WTC11 (cell line): ENCODE data around the gene INSC.

Source experiments
- ARID4B ChIP-seq: sonication (generic); formaldehyde crosslinking; IDR thresholded peaks from 2 replicates; pipeline ENCODE4 v1.8.0; 2023; ENCODE audit warnings: missing genetic modification reagents, mild to moderate bottlenecking, borderline replicate concordance
- ATF2 ChIP-seq: sonication (generic); formaldehyde crosslinking; IDR thresholded peaks from 2 replicates; pipeline ENCODE4 v1.8.1; 2022; ENCODE audit warnings: low read depth, missing genetic modification reagents, borderline replicate concordance
- CREB1 ChIP-seq: sonication (generic); formaldehyde crosslinking; IDR thresholded peaks from 2 replicates; pipeline ENCODE4 v1.8.0; 2023; ENCODE audit warnings: mild to moderate bottlenecking, missing genetic modification reagents
- CTCF ChIP-seq: fragments of 200-600 bp; IDR thresholded peaks from 2 replicates; pipeline ENCODE4 v1.8.0; 2022; ENCODE audit warnings: antibody characterized with exemption
- E2F1 ChIP-seq: sonication (generic); formaldehyde crosslinking; IDR thresholded peaks from 2 replicates; pipeline ENCODE4 v1.8.0; 2022; ENCODE audit warnings: mild to moderate bottlenecking, missing genetic modification reagents
- E2F4 ChIP-seq: sonication (generic); formaldehyde crosslinking; IDR thresholded peaks from 2 replicates; pipeline ENCODE4 v1.8.1; 2022; ENCODE audit warnings: low read depth, mild to moderate bottlenecking, moderate library complexity, missing genetic modification reagents, borderline replicate concordance
- MLX ChIP-seq: sonication (generic); formaldehyde crosslinking; IDR thresholded peaks from 2 replicates; pipeline ENCODE4 v1.8.1; 2023; ENCODE audit warnings: mild to moderate bottlenecking, missing genetic modification reagents, moderate library complexity
- NR3C1 ChIP-seq: sonication (generic); formaldehyde crosslinking; conservative IDR thresholded peaks from 2 replicates; pipeline ENCODE4 v1.8.1; 2023; ENCODE audit warnings: low read depth, mild to moderate bottlenecking, missing genetic modification reagents
- TP53 ChIP-seq: sonication (generic); formaldehyde crosslinking; IDR thresholded peaks from 2 replicates; pipeline ENCODE4 v1.8.1; 2023; ENCODE audit warnings: mild to moderate bottlenecking, missing genetic modification reagents
- USF1 ChIP-seq: sonication (generic); formaldehyde crosslinking; IDR thresholded peaks from 2 replicates; pipeline ENCODE4 v1.8.0; 2022; ENCODE audit warnings: mild to moderate bottlenecking, missing genetic modification reagents
- USF2 ChIP-seq: sonication (generic); formaldehyde crosslinking; IDR thresholded peaks from 2 replicates; pipeline ENCODE4 v1.8.1; 2023; ENCODE audit warnings: mild to moderate bottlenecking, missing genetic modification reagents, moderate library complexity
- ZNF121 ChIP-seq: sonication (generic); formaldehyde crosslinking; IDR thresholded peaks from 2 replicates; pipeline ENCODE4 v1.8.0; 2023; ENCODE audit warnings: missing genetic modification reagents
- ZNF281 ChIP-seq: sonication (generic); formaldehyde crosslinking; IDR thresholded peaks from 2 replicates; pipeline ENCODE4 v1.8.0; 2023; ENCODE audit warnings: mild to moderate bottlenecking, missing genetic modification reagents

- TF ChIP-seq USF1 (CRISPR knock-in tag) = no peak
- no peak for TF ChIP-seq TP53 (CRISPR knock-in tag)
- no peak for TF ChIP-seq CTCF
- TF ChIP-seq ZNF281 = no peak
- TF ChIP-seq ARID4B (CRISPR knock-in tag) = no peak
- TF ChIP-seq E2F4 = no peak
- TF ChIP-seq USF2 (CRISPR knock-in tag) = no peak
- no peak for TF ChIP-seq CREB1 (CRISPR knock-in tag)
- TF ChIP-seq MLX (CRISPR knock-in tag) = no peak
- TF ChIP-seq ATF2 (CRISPR knock-in tag) = no peak
- no peak for TF ChIP-seq NR3C1 (CRISPR knock-in tag)
- no peak for TF ChIP-seq E2F1
- no peak for TF ChIP-seq ZNF121 (CRISPR knock-in tag)
Observed at GRCh38 chr11:15143855-15144254, 29.1 kb downstream of the INSC start.
